Measurements from ENCODE around the gene NDUFAF8.

DNA sequence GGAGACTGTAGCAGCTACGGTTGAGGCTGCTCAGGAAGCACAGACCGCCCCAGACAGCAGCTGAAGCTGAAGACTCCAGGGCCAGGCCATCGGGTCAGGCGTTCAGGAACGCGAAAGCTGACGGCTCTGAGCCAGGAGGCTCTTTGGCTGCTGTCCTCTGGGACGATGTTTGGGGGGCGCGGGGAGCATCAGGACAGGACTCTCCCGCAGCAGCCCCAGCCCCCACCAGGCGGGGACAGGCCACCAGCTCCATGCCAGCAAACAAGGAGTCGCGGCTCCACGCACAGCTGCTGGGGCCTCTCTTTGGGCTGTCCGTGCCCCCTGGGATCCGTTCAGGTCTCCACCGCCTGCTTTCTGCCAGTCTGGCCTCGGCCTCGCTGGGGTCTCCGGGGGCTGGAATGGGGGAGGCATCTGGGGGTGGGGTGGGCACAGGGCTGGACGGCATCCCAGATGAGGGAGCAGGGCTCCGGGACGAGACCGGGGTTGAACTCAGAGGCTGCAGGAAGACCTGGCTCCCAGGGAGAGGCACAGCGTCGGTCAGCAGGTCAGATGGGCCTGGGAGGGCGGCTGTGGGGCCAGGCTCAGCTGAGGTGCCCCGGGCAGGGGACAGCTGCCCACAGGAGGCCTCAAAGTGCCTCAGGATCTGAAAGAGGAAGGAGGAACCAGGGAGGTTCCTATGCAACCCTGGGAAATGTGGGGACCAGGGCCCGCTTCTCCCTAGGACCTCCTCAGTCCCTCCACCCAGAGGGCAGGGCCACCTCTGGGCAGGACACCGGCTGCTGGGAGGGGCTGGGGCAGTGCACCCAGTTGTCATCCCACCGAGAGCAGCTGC, 10.1 kb upstream of the NDUFAF8 start:
- no peak for TF ChIP-seq ZNF639 (tag by site-specific recombination; IDR thresholded peaks at IDR 0.05)
- no peak for TF ChIP-seq CTCF (tag by site-specific recombination; IDR thresholded peaks at IDR 0.05)
- TF ChIP-seq ZNF157 (tag by site-specific recombination; IDR thresholded peaks at IDR 0.05) = no peak
- no peak for TF ChIP-seq ZSCAN30 (tag by site-specific recombination; IDR thresholded peaks at IDR 0.05)
- TF ChIP-seq, protein P1, sequence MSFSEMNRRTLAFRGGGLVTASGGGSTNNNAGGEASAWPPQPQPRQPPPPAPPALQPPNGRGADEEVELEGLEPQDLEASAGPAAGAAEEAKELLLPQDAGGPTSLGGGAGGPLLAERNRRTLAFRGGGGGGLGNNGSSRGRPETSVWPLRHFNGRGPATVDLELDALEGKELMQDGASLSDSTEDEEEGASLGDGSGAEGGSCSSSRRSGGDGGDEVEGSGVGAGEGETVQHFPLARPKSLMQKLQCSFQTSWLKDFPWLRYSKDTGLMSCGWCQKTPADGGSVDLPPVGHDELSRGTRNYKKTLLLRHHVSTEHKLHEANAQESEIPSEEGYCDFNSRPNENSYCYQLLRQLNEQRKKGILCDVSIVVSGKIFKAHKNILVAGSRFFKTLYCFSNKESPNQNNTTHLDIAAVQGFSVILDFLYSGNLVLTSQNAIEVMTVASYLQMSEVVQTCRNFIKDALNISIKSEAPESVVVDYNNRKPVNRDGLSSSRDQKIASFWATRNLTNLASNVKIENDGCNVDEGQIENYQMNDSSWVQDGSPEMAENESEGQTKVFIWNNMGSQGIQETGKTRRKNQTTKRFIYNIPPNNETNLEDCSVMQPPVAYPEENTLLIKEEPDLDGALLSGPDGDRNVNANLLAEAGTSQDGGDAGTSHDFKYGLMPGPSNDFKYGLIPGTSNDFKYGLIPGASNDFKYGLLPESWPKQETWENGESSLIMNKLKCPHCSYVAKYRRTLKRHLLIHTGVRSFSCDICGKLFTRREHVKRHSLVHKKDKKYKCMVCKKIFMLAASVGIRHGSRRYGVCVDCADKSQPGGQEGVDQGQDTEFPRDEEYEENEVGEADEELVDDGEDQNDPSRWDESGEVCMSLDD (tag by site-specific recombination; IDR thresholded peaks at IDR 0.05) = no peak
- no peak for TF ChIP-seq GLI2 (tag by site-specific recombination; IDR thresholded peaks at IDR 0.05; ENCODE audit: borderline replicate concordance, low read depth)
- no peak for TF ChIP-seq ZNF791 (tag by site-specific recombination; IDR thresholded peaks at IDR 0.05)
- TF ChIP-seq YY1 (tag by site-specific recombination; IDR thresholded peaks at IDR 0.05) = no peak

All from HEK293 (cell line).